HepG2 (cell line): ENCODE measurements around the gene TBXA2R. TPM values are rescaled to one million over a fixed set of nuclear protein-coding genes. Genes with fewer than 3 reads are reported as not detected.

Source experiments
- ATAC-seq: fragments of 200-7000 bp; cut with Tn5 transposase; 3 replicates; pipeline ENCODE4 v1.9.1; 2020; ENCODE audit warnings: mild to moderate bottlenecking, moderate library complexity
- BruUV-seq: library from RNA; stranded (reverse); fragments of 400-500 nt; replicated peaks from 2 replicates; lab custom pipeline; 2021; lab: Mats Ljungman, UMichigan
- CTCF ChIA-PET: fragments of 300-600 bp; formaldehyde crosslinking; extraction: SDS; loops from one replicate; lab custom pipeline; 2021; ENCODE audit warnings: low total read pairs, inconsistent platforms, low intra/inter-chr PET ratio; lab: Yijun Ruan, JAX
- POLR2A ChIA-PET: fragments of 350-600 bp; sonication (Branson Sonifier 250); formaldehyde crosslinking; loops from one replicate; lab custom pipeline; 2020; ENCODE audit warnings: antibody characterized with exemption, inconsistent platforms; lab: Yijun Ruan, JAX
- DNase-seq: peaks from one replicate; pipeline ENCODE4 v3.0.0-alpha.2; 2015; ENCODE audit warnings: low spot score
- FAIRE-seq: peaks from 3 replicates; lab custom pipeline; 2011; peaks lifted over from hg19 to GRCh38; lab: Jason Lieb, UNC
- H2AFZ ChIP-seq: one replicate; pipeline ENCODE4 v1.6.1; 2011; ENCODE audit warnings: low read length, inconsistent platforms
- H3K27ac ChIP-seq: fragments of 300-600 bp; 3 replicates; pipeline ENCODE4 v1.8.0; 2011; ENCODE audit warnings: mixed run types, mild to moderate bottlenecking, mixed read lengths, low read length, inconsistent platforms; ENCODE audit not compliant: insufficient read depth; ENCODE audit errors: extremely low read length
- H3K27me3 ChIP-seq, 2 experiments: fragments of 200-600 bp in 1 of 2; 2 replicates in 1 of 2; 3 replicates in 1 of 2; pipeline versions ENCODE4 v1.6.0 to v1.8.0; 2011; ENCODE audit warnings: low read length in 2 of 2, mild to moderate bottlenecking in 2 of 2, moderate library complexity in 2 of 2, inconsistent platforms in 1 of 2; ENCODE audit not compliant: insufficient read depth in 2 of 2, control insufficient read depth in 1 of 2
- H3K36me3 ChIP-seq, 2 experiments: fragments of 200-600 bp in 1 of 2; replicated peaks in 1 of 2; 2 replicates in 1 of 2; 3 replicates in 1 of 2; pipeline versions ENCODE4 v1.5.1 to v1.8.0; 2011; ENCODE audit warnings: low read length in 2 of 2, inconsistent platforms in 1 of 2; ENCODE audit not compliant: insufficient read depth in 2 of 2, control insufficient read depth in 1 of 2
- H3K4me1 ChIP-seq: 2 replicates; pipeline ENCODE4 v1.5.1; 2012; ENCODE audit warnings: low read length, inconsistent platforms; ENCODE audit not compliant: insufficient read depth
- H3K4me2 ChIP-seq: 2 replicates; pipeline ENCODE4 v1.6.0; 2011; ENCODE audit warnings: low read depth, low read length, inconsistent platforms
- H3K4me3 ChIP-seq, 3 experiments: fragments of 200-600 bp in 1 of 3; sonication (generic), shearing (Covaris generic) in 1 of 3; replicated peaks in 1 of 3; 2 replicates each; pipeline ENCODE4 v1.5.1; 2011 to 2016; ENCODE audit warnings: low read length in 3 of 3, inconsistent platforms in 2 of 3, low read depth in 2 of 3, mild to moderate bottlenecking in 2 of 3, control low read depth in 1 of 3, mixed read lengths in 1 of 3; ENCODE audit not compliant: insufficient read depth in 1 of 3
- H3K79me2 ChIP-seq: one replicate; pipeline ENCODE4 v1.6.1; 2011; ENCODE audit warnings: low read length, inconsistent platforms; ENCODE audit not compliant: insufficient read depth
- H3K9ac ChIP-seq: 2 replicates; pipeline ENCODE4 v1.6.0; 2011; ENCODE audit warnings: mild to moderate bottlenecking, low read depth, low read length, inconsistent platforms; ENCODE audit not compliant: insufficient read depth
- H3K9me3 ChIP-seq: 2 replicates; pipeline ENCODE4 v1.5.1; 2012; ENCODE audit warnings: mild to moderate bottlenecking, low read length
- H4K20me1 ChIP-seq: 2 replicates; pipeline ENCODE4 v1.6.0; 2011; ENCODE audit warnings: inconsistent platforms, mild to moderate bottlenecking, low read length, moderate library complexity; ENCODE audit not compliant: insufficient read depth
- HDAC1 ChIP-seq: sonication (generic); formaldehyde crosslinking; IDR thresholded peaks from 2 replicates; pipeline ENCODE4 v1.5.1; 2020; ENCODE audit warnings: mild to moderate bottlenecking, missing genetic modification reagents
- ZC3H4 ChIP-seq: sonication (generic); formaldehyde crosslinking; IDR thresholded peaks from 2 replicates; pipeline ENCODE4 v1.4.0; 2020; ENCODE audit warnings: missing genetic modification reagents, borderline replicate concordance
- ZNF670 ChIP-seq: sonication (generic); formaldehyde crosslinking; IDR thresholded peaks from 2 replicates; pipeline ENCODE4 v1.8.0; 2022; ENCODE audit warnings: mild to moderate bottlenecking, missing genetic modification reagents, borderline replicate concordance
- WGBS: methylation state at CpG from one replicate; pipeline ENCODE4 v1.1.6; 2017; ENCODE audit warnings: low lambda C conversion rate; 5-methylcytosine and 5-hydroxymethylcytosine counted together
- in situ Hi-C: cut with HindIII; loops from 2 replicates; pipeline ENCODE4 v1.10.0; 2017; ENCODE audit warnings: low pct_unique_long_range_greater_than_20kb; ENCODE audit not compliant: extremely low pct_ligation_motif_present
- intact Hi-C: fragments of 100-400 bp; cut with micrococcal nuclease; formaldehyde crosslinking; loops from one replicate; pipeline ENCODE4 v1.10.0; 2022; ENCODE audit not compliant: unreplicated experiment
- polyA plus RNA-seq, 8 experiments: library from polyadenylated mRNA; depleted of rRNA in 3 of 8; stranded (reverse) in 7 of 8; unstranded in 1 of 8; fragments of >200 nt; fragmentation: Illumina TruSeq in 4 of 8; extraction: Trizol in 4 of 8; gene quantifications; 2 replicates each; pipeline versions ENCODE4 v1.2.1 to v1.2.3, GENCODE V29; 2011 to 2016; ENCODE audit warnings: low read depth in 4 of 8, missing spikeins in 1 of 8, mixed read lengths in 1 of 8; ENCODE audit not compliant: insufficient read depth in 1 of 8
- total RNA-seq, 5 experiments: library from RNA; depleted of rRNA; stranded (reverse); fragments of >200 nt; fragmentation: Illumina TruSeq; extraction: Trizol; gene quantifications; 2 replicates each; pipeline ENCODE4 v1.2.3, GENCODE V29; 2016; ENCODE audit warnings: low read depth in 1 of 5
- TF ChIP-seq, protein P1 (sequence below): sonication (generic); formaldehyde crosslinking; IDR thresholded peaks from 2 replicates; pipeline ENCODE4 v1.4.0; 2020; ENCODE audit warnings: missing genetic modification reagents
- TF ChIP-seq, protein P2 (sequence below): sonication (generic); formaldehyde crosslinking; IDR thresholded peaks from 2 replicates; pipeline ENCODE4 v1.5.0; 2020; ENCODE audit warnings: mild to moderate bottlenecking, missing genetic modification reagents, borderline replicate concordance
- TF ChIP-seq, protein P3 (sequence below): sonication (generic); formaldehyde crosslinking; IDR thresholded peaks from 2 replicates; pipeline ENCODE4 v1.9.0; 2022; ENCODE audit warnings: missing genetic modification reagents, mild to moderate bottlenecking, borderline replicate concordance

The TBXA2R gene
- total and polyA plus RNA-seq, 2 of the 13 experiments (the other 11 are each of a cell fraction or from before 2014, with no cell fraction given) = 0.09 TPM; not detected in 1

DNA sequence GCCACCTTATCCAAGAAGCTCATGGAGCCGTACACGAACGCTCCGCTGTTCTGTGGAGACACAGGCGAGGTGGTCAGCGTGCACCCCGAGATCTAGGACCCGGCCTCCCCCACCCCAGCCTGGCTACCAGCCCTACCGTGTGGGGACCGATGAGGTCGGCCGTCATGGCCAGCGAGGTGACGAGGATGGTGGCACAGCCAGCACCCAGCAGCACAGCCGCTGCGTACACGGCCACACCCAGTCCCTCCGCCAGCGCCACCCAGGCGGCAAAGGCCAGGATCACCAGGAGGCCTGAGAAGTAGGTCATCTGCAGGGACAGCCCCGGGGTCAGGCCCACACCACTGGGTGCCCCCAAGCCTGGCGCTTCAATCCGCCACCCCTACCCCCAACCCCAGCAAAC is 60.6 kb downstream of the TBXA2R start:
- ATAC-seq (no peak), FAIRE-seq (no peak)
- H3K79me2 ChIP-seq = no peaks in the 10 kb centered on the region
- H2AFZ ChIP-seq = no peak overlapping the region
- H3K4me3 ChIP-seq = no peak overlapping the region
- H3K9me3 ChIP-seq = no peaks in the 10 kb centered on the region
- H3K4me2 ChIP-seq = no peak overlapping the region
- TF ChIP-seq, protein P1, sequence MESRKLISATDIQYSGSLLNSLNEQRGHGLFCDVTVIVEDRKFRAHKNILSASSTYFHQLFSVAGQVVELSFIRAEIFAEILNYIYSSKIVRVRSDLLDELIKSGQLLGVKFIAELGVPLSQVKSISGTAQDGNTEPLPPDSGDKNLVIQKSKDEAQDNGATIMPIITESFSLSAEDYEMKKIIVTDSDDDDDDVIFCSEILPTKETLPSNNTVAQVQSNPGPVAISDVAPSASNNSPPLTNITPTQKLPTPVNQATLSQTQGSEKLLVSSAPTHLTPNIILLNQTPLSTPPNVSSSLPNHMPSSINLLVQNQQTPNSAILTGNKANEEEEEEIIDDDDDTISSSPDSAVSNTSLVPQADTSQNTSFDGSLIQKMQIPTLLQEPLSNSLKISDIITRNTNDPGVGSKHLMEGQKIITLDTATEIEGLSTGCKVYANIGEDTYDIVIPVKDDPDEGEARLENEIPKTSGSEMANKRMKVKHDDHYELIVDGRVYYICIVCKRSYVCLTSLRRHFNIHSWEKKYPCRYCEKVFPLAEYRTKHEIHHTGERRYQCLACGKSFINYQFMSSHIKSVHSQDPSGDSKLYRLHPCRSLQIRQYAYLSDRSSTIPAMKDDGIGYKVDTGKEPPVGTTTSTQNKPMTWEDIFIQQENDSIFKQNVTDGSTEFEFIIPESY = 0 out of 2 replicates have a peak, but pooled peaks have one; percentile 41
- no peak for TF ChIP-seq ZNF670 (CRISPR knock-in tag)
- TF ChIP-seq, all 625 proteins: peak for 1
- H3K36me3 ChIP-seq = peaks cover 3 to 10% of the 10 kb centered on the region in 2 experiments; a peak in 3 of 5 replicates
- no peaks in the 10 kb centered on the region for H4K20me1 ChIP-seq
- intact Hi-C loops (no loop called here), in situ Hi-C loops (no loop called here)
- POLR2A ChIA-PET = no interaction called here
- no peaks in the 10 kb centered on the region for H3K4me1 ChIP-seq
- CTCF ChIA-PET = interaction anchor here (2.3 kb wide), 1 partner anchor 29 kb away, joined by 14 read pairs; no protein-coding TSS in a partner anchor
- BruUV-seq = no TSS peak
- no peak overlapping the region for H3K9ac ChIP-seq
- no peak for DNase-seq
- H3K27me3 ChIP-seq = no peaks in the 10 kb centered on the region
- H3K27ac ChIP-seq = no peak overlapping the region
- 96% methylated on average over 10 of the region's 23 CpGs for WGBS

DNA sequence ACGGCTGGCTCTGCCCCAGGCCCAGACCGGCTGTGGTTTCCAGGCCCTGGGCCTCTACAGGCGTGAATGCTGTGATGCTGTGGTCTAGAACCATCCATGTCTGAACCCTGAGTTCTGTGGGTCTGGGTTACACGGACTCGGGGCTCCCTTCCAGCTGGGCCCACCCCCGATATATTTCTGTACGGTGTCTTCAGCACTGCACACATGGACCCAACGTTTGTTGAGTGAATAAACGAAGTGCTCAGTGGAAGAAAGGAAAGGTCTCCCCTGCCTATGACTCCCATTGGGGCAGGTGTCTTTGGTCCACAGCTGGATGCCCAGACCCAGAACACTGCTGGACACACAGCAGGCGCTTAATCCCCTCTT is 61.0 kb downstream of the TBXA2R start:
- WGBS = 100% methylated on average over 9 of the region's 10 CpGs
- Histone ChIP-seq H3K27ac (no peak overlapping the region), H3K27me3 (no peaks in the 10 kb centered on the region), H4K20me1 (no peaks in the 10 kb centered on the region), H3K4me3 (no peak overlapping the region), H3K4me1 (no peaks in the 10 kb centered on the region), H2AFZ (no peak overlapping the region), H3K9me3 (no peaks in the 10 kb centered on the region), H3K4me2 (no peak overlapping the region), H3K79me2 (no peaks in the 10 kb centered on the region), H3K9ac (no peak overlapping the region), H3K36me3 (peaks cover 3 to 10% of the 10 kb centered on the region in 2 experiments; a peak in 3 of 5 replicates)
- intact Hi-C loops = loop anchor here (1.0 kb wide), 1 partner anchor 30 kb away; no protein-coding TSS in a partner anchor
- ATAC-seq (no peak), DNase-seq (no peak), FAIRE-seq (no peak)
- no peak for TF ChIP-seq ZC3H4 (CRISPR knock-in tag)
- TF ChIP-seq, protein P2, sequence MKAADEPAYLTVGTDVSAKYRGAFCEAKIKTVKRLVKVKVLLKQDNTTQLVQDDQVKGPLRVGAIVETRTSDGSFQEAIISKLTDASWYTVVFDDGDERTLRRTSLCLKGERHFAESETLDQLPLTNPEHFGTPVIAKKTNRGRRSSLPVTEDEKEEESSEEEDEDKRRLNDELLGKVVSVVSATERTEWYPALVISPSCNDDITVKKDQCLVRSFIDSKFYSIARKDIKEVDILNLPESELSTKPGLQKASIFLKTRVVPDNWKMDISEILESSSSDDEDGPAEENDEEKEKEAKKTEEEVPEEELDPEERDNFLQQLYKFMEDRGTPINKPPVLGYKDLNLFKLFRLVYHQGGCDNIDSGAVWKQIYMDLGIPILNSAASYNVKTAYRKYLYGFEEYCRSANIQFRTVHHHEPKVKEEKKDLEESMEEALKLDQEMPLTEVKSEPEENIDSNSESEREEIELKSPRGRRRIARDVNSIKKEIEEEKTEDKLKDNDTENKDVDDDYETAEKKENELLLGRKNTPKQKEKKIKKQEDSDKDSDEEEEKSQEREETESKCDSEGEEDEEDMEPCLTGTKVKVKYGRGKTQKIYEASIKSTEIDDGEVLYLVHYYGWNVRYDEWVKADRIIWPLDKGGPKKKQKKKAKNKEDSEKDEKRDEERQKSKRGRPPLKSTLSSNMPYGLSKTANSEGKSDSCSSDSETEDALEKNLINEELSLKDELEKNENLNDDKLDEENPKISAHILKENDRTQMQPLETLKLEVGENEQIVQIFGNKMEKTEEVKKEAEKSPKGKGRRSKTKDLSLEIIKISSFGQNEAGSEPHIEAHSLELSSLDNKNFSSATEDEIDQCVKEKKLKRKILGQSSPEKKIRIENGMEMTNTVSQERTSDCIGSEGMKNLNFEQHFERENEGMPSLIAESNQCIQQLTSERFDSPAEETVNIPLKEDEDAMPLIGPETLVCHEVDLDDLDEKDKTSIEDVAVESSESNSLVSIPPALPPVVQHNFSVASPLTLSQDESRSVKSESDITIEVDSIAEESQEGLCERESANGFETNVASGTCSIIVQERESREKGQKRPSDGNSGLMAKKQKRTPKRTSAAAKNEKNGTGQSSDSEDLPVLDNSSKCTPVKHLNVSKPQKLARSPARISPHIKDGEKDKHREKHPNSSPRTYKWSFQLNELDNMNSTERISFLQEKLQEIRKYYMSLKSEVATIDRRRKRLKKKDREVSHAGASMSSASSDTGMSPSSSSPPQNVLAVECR = 0 out of 2 replicates have a peak, but pooled peaks have one; percentile 17
- 0 out of 2 replicates have a peak, but pooled peaks have one; percentile 21 for TF ChIP-seq HDAC1 (CRISPR knock-in tag)
- TF ChIP-seq, protein P3, sequence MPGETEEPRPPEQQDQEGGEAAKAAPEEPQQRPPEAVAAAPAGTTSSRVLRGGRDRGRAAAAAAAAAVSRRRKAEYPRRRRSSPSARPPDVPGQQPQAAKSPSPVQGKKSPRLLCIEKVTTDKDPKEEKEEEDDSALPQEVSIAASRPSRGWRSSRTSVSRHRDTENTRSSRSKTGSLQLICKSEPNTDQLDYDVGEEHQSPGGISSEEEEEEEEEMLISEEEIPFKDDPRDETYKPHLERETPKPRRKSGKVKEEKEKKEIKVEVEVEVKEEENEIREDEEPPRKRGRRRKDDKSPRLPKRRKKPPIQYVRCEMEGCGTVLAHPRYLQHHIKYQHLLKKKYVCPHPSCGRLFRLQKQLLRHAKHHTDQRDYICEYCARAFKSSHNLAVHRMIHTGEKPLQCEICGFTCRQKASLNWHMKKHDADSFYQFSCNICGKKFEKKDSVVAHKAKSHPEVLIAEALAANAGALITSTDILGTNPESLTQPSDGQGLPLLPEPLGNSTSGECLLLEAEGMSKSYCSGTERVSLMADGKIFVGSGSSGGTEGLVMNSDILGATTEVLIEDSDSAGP = 0 out of 2 replicates have a peak, but pooled peaks have one; percentile 20
- in situ Hi-C loops = no loop called here
- POLR2A ChIA-PET = interaction anchor here (0.9 kb wide), 1 partner anchor 14 kb away, joined by 3 read pairs; no protein-coding TSS in a partner anchor
- BruUV-seq = no TSS peak
- CTCF ChIA-PET = interaction anchor here (1.2 to 2.3 kb wide), 2 partner anchors 30 to 41 kb away, joined by 5 to 14 read pairs; no protein-coding TSS in a partner anchor
